8988T (cell line): ENCODE results near the gene PCDHB4.
"Not testable (repeated sequence)": the region's sequence is repeated elsewhere in the genome, so short reads cannot be mapped to it uniquely, and the experiment has no call there.

Experiments used
- DNase-seq: peaks from one replicate; pipeline ENCODE4 v3.0.0; 2011

PCDHB4 gene

DNA sequence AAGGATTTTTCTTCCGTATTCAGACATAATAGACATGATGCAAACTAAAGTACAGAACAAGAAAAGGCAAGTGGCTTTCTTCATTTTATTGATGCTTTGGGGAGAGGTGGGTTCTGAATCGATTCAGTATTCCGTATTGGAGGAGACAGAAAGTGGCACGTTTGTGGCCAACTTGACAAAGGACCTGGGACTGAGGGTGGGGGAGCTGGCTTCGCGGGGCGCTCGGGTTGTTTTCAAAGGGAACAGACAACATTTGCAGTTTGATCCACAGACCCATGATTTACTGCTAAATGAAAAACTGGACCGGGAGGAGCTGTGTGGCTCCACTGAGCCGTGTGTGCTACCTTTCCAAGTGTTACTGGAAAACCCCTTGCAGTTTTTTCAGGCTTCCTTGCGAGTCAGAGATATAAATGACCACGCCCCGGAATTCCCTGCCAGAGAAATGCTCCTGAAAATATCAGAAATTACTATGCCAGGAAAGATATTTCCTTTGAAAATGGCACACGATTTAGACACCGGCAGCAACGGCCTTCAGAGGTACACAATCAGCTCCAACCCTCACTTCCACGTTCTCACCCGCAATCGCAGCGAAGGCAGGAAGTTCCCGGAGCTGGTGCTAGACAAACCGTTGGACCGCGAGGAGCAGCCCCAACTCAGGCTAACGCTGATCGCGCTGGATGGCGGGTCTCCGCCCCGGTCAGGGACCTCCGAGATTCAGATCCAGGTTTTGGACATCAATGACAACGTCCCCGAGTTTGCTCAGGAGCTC is 28.8 kb downstream of the PCDHB4 start:
- DNase-seq: no peak

DNA sequence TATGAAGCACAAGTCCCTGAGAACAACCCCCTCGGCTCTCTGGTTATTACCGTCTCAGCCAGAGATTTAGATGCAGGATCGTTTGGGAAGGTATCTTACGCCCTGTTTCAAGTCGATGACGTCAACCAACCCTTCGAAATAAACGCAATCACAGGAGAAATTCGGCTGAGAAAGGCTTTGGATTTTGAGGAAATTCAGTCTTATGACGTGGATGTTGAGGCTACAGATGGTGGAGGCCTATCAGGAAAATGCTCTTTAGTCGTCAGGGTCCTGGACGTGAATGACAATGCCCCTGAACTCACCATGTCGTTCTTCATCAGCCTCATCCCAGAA is 29.3 kb downstream of the PCDHB4 start:
- DNase-seq: no peak

DNA sequence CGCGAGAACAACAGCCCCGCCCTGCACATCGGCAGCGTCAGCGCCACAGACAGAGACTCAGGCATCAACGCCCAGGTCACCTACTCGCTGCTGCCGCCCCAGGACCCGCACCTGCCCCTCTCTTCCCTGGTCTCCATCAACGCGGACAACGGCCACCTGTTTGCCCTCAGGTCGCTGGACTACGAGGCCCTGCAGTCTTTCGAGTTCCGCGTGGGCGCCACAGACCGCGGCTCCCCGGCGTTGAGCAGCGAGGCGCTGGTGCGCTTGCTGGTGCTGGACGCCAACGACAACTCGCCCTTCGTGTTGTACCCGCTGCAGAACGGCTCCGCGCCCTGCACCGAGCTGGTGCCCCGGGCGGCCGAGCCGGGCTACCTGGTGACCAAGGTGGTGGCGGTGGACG is 30.0 kb downstream of the PCDHB4 start:
- DNase-seq: not testable (repeated sequence)

DNA sequence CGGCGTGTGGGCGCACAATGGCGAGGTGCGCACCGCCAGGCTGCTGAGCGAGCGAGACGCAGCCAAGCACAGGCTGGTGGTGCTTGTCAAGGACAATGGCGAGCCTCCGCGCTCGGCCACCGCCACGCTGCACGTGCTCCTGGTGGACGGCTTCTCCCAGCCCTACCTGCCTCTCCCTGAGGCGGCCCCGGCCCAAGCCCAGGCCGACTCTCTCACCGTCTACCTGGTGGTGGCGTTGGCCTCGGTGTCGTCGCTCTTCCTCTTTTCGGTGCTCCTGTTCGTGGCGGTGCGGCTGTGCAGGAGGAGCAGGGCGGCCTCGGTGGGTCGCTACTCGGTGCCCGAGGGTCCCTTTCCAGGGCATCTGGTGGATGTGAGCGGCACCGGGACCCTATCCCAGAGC is 30.5 kb downstream of the PCDHB4 start:
- not testable (repeated sequence) for DNase-seq

DNA sequence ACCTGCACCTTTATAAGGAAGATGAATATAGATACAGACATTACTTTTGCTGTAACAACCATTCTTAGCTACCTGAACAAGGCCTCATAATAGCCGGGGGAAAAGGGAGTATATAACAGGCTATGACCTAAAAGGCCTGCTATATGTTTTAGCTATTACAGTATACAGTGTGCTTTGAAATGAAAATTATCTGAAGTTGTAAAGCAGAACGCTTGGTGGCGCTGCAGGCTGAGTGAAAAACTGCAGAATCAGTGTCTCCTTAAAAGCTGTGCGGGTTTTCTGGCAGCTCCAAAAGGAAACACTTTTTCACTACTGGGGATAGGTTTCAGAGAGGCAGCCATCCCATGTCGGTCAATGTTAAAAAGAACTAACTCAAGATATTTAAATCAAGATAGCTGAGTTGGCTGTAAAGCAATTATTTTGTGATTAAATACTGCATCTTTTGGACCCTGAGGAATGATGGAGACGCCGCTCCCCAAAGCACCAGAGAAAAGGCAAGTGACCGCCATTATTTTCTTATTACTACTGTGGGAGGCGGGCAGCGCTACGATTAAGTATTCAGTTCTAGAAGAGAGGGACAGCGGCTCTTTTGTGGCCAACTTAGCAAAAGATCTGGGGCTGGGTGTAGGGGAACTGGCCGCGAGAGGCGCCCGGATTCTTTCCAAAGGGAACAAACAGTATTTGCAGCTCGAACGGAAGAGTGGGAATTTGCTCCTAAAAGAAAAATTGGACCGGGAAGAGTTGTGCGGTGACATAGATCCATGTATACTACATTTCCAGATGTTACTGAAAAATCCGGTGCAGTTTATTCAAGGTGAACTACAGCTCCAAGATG is 34.1 kb downstream of the PCDHB4 start:
- peak; percentile 53 for DNase-seq

DNA sequence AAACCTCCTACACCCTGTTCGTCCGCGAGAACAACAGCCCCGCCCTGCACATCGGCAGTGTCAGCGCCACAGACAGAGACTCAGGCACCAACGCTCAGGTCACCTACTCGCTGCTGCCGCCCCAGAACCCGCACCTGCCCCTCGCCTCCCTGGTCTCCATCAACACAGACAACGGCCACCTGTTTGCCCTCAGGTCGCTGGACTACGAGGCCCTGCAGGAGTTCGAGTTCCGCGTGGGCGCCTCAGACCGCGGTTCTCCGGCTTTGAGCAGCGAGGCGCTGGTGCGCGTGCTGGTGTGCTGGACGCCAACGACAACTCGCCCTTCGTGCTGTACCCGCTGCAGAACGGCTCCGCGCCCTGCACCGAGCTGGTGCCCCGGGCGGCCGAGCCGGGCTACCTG is 35.7 kb downstream of the PCDHB4 start:
- not testable (repeated sequence) for DNase-seq

DNA sequence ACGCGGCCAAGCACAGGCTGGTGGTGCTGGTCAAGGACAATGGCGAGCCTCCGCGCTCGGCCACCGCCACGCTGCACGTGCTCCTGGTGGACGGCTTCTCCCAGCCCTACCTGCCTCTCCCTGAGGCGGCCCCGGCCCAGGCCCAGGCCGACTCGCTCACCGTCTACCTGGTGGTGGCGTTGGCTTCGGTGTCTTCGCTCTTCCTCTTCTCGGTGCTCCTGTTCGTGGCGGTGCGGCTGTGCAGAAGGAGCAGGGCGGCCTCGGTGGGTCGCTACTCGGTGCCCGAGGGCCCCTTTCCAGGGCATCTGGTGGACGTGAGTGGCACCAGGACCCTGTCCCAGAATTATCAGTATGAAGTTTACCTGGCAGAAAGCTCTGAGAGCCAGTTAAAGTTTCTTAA is 36.3 kb downstream of the PCDHB4 start:
- not testable (repeated sequence) for DNase-seq

DNA sequence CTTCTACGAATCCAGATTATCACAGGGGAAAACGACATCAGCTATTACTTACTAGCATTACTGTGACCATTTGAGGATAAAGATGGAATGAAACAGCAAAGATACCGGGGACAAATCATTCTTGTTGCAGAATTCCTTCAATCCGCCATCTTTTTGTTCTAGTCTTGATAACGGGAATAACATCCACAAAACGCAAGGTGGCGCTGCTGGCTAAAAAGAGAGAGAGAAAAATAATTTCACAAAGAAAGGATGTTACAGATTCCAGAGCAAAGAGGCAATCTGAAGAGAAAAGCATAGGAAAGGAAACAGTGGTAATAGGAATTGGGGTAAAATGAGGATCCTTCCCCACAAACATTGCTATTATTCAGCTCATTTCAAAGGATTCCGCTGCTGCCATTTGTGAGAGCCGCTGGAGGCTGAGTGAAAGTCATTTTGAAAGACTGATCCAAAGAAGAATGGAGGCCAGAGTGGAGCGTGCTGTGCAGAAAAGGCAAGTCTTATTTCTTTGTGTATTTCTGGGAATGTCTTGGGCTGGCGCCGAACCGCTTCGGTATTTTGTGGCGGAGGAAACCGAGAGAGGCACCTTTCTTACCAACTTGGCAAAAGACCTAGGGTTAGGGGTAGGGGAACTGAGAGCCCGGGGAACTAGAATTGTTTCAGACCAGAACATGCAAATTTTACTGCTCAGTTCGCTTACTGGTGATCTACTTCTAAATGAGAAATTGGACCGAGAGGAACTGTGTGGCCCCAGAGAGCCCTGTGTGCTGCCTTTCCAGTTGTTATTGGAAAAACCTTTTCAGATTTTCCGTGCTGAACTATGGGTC is 51.0 kb downstream of the PCDHB4 start, which contains the start of gene PCDHB7:
TSS of gene PCDHB7 (plus strand) at position 264 of the 824 bp plus-strand sequence. CDS start at position 456, 192 bp downstream.
- DNase-seq: no peak

DNA sequence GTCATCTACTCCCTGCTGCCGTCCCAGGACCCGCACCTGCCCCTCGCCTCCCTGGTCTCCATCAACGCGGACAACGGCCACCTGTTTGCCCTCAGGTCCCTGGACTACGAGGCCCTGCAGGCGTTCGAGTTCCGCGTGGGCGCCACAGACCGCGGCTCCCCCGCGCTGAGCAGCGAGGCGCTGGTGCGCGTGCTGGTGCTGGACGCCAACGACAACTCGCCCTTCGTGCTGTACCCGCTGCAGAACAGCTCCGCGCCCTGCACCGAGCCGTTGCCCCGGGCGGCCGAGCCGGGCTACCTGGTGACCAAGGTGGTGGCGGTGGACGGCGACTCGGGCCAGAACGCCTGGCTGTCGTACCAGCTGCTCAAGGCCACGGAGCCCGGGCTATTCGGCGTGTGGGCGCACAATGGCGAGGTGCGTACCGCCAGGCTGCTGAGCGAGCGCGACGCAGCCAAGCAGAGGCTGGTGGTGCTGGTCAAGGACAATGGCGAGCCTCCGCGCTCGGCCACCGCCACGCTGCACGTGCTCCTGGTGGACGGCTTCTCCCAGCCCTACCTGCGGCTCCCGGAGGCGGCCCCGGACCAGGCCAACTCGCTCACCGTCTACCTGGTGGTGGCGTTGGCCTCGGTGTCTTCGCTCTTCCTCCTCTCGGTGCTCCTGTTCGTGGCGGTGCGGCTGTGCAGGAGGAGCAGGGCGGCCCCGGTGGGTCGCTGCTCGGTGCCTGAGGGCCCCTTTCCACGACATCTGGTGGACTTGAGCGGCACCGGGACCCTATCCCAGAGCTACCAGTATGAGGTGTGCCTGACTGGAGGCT is 52.9 kb downstream of the PCDHB4 start:
- not testable (repeated sequence) for DNase-seq
